Raji (cell line): ENCODE results near the gene BCL2L2.

Experiments
- POLR2A ChIP-seq: IDR thresholded peaks from 2 replicates; pipeline ENCODE4 v1.6.1; 2011; ENCODE audit warnings: low read depth, low read length, control low read depth; ENCODE audit not compliant: insufficient read depth

The BCL2L2 gene

DNA sequence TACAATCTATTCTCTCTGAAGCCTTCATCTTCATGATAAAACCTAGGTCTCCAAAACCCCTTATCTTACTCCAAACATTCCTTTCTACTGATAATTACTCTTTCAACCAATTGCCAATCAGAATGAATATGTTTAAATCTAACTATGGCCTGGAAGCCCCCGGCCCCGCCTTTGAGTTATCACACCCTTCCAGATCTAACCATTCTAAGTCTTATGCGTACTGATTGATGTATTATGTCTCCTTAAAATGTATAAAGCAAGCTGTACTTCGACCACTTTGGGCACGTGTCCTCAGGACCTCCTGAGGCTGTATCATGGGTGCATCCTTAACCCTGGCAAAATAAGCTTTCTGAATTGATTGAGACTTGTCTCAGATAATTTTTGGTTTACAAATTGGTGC lies 29.0 kb downstream of the BCL2L2 start:
- no peak for TF ChIP-seq POLR2A

DNA sequence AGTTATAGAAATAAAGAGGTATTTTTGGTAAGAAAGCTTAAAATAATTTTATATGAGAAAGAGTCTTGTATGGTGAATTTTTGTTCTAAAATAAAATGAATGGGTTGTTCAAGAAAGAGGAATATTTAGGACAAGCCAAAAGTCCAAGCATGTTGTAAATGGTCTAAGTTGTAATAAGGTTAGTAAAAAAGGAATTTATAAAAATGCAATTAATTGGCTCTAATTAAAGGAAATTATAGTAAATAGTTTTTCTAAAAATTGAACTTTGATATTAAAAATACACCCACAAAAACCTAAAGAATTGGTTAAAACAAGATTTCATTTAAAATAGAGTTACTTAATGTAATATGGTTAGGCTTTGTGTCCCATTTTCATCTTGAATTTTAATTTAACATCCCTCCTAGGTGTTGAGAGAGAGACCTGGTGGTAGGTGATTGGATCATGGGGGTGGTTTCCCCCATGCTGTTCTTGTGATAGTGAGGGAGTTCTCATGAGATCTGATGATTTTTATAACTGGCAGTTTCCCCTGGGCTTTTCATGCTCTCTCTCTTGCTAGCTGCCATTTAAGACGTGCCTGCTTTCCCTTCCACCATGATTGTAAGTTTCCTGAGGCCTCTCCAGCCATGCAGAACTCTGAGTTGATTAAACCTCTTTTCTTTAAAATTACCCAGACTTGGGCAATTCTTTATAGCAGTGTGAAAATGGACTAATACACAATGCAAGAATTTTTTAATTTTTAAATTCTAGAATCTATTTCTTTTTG lies 33.1 kb downstream of the BCL2L2 start:
- TF ChIP-seq POLR2A, result no peak

DNA sequence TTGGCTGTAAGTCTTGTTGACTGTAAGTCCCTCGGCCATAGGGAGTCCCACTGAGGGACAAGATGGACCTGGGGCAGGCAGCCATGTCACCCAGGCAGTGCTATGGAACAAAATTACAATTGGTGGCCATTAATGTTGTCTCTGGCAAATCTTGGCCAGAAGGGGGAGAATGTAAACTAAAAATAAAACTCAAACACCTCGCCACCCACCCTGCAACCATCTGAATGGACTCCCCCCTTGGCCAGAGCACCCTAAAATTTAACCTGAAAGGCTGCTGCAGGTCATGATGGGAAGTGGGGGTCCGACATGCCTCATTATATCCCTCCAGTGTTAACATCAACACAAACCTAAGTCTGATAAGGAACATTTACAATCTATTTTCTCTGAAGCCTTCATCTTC lies 37.8 kb downstream of the BCL2L2 start:
- no peak for TF ChIP-seq POLR2A

DNA sequence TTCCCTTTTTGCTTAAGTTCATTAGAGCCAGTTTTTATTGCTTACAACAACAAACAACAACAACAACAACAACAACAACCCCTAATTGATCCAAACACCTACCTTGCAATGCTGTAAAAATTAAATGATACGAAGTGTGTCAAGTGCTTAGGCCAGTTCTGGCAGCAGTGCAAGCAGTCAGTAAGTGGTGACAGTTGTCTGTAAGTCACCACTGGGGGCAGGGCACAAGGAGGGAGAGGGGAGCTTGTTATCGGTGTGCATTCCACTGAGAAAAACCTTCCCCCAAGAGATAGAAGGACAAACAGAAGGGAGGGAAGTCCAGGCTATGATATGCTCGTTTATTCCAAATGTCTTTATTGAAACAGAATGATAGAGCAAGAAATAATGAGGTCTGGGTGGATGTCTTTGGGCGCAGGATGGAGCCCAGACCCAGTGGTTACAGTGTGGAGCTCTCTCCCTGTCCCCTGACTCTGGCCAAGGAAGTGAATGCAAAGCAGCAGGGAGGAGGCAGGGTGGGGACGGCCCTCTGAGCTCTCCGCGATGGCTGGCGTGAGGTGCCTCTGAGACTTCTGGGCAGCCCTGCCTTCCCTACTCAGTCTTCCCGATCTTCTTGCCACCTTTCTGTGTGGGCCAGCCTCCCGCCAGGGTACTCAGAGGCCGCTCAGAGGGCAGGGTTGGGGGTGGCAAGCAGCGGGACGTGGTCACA lies 39.5 kb downstream of the BCL2L2 start:
- TF ChIP-seq POLR2A, result no peak

DNA sequence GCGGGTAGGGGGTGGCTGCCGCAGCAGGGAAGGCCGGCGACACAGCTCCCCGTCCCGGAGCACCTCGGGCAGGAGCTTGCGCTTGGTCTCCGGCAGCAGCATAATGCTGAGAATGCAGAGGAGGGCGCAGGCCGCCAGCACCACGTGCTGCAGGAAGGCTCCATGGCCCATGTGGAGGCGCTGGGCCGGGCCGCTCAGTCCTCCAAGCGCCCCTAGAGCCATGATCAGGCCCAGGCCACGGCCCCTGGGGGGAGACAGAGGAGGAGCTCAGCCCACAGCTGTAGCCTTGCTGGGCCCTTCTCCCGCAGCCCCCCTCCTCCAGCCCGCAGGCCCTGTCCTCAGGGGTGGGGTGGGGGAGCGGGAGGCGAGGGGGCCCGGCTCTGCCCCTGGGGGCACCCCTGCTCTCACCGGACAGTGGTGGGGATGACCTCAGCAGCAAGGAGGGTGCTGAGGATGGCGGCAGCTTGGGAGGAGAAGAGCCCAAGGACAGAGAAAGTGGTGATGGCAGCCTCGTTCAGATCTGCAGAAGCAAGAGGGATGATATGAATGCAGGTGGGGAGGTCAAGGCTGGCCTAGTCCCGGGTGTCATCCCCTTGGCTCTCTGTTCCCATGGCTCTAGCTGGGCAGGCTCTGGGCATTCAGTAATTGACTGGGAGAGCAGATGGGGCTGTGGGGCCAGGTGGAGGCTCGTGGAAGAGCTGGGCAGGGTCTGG lies 40.2 kb downstream of the BCL2L2 start:
- no peak for TF ChIP-seq POLR2A

DNA sequence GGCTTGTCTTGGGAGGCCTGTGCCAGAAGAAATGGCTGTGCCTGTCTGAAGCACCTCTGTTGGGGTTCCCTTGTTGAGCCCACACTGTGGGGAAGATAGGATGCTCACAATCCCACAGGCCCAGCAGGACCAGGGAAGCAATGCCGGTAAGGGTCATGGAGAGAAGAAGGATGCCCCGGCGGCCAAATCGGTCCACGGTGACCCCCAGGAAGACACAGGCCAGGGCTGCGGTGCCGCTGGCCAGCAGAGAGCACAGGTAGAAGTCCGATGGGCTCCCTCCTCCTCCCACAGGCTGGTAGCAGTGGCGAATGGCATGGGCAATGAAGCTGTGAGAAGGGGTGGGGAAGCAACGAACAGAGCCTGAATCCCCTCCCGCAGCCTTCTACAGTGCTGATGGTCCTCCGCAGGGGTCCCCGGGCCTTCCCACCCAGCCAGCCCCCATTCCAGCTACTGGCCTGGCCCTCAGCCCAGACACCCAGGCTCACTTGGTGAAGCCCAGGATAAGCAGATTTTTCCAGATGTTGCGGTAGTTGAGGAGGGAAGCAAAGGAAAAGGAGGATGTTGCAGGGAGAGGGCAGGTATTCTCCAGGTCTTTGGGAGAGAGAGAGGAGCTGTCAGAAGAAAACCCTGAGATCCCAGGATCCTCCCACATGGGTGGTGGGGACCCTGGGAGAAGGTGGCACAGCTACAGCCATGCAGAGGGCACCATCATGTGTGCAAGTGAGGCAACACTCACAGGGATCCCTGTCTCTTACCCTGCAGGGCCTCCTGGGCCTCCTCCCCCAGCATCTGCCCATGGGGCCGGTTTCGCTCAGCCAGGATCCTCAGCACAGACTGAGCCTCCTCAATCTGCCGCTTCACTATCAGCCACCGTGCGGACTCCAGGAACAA lies 41.0 kb downstream of the BCL2L2 start:
- no peak for TF ChIP-seq POLR2A

DNA sequence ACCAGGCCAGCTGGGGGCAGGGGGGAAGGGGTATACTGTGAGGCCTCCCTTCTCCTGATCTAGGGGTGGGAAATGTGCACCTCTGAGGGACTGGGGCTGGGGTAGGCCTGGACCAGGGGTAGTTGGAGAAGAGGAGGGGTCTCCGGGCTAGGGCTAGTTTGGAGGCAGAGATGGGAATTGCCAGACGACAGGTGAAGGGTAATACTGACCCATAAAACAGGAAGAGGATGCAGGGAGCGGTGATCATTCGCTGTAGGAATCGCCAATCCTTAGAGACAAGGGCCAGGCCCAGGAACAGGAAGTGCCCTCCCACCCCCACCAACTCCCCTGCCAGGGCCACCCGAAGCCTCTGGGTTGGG lies 41.6 kb downstream of the BCL2L2 start:
- TF ChIP-seq POLR2A, result no peak

DNA sequence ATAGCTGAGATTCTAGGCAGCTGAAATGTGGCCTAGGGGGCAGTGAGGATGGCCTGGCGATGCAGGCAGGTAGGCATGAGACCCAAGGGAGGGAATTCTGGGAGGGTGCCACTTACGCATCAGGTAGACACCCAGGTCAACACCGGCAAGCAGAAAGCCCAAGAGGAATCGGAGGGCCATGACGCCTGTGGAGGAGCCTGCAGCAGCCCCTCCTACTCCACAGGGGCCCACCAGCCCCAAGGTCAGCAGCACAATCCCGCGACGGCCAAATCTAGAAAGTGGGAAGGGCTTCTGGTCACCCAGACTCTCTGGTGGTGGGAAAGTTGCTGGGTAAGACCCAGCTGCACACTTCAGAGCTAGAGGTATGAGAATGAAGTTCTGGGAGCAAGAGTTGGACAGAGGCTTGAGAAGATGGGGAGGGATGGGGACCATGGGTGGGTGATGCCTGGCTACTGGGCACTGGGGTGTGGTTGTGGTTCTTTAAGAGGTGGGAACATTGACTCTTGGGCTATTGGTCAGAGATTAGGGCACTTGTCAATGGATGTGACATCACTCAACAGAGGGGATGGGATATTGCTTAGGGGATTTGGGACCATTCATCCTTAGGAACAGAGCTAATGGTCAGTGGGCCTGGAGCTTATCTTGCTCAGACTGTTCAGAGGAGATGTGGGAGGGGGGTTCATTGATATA lies 42.7 kb downstream of the BCL2L2 start:
- TF ChIP-seq POLR2A, result no peak

DNA sequence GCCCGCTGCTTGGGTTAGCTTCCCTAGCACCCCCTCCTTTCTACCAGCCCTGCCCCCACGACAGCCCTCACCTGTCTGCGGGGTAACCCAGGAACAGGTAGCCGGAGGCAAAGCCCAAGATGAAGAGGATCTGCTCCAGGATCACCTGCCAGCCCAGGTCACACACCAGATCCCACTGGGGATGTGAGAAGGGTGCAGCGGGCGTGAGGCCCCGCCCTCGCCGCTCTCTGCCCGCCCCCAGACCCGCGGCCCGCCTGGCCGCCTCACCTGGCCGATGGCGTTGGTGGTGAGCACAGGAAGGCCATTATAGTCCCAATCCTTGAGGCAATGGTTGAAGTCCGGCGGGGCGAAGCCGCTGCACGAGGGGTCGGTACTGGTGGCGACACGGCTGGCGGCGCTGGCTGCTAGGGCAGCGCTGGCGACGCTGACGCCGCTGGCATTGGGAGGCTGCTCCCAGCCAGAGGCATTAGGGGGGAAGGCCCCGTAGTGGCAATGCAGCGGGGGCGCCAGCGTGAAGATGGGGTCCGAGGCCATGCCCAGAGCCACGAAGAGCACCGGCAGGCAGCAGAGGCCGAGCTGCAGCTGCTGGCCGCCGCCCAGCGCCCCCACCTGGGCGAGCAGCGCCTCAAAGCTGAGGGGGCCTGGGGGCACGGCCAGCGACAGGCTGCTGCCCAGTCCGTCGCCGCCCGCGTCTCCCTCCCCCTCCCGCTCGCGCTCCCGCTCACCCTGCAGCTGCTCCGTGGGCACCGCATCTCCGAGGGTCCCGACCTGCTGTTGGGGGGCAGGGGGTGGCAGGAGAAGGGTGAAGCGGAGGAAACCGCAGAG lies 45.3 kb downstream of the BCL2L2 start:
- TF ChIP-seq POLR2A, result no peak

DNA sequence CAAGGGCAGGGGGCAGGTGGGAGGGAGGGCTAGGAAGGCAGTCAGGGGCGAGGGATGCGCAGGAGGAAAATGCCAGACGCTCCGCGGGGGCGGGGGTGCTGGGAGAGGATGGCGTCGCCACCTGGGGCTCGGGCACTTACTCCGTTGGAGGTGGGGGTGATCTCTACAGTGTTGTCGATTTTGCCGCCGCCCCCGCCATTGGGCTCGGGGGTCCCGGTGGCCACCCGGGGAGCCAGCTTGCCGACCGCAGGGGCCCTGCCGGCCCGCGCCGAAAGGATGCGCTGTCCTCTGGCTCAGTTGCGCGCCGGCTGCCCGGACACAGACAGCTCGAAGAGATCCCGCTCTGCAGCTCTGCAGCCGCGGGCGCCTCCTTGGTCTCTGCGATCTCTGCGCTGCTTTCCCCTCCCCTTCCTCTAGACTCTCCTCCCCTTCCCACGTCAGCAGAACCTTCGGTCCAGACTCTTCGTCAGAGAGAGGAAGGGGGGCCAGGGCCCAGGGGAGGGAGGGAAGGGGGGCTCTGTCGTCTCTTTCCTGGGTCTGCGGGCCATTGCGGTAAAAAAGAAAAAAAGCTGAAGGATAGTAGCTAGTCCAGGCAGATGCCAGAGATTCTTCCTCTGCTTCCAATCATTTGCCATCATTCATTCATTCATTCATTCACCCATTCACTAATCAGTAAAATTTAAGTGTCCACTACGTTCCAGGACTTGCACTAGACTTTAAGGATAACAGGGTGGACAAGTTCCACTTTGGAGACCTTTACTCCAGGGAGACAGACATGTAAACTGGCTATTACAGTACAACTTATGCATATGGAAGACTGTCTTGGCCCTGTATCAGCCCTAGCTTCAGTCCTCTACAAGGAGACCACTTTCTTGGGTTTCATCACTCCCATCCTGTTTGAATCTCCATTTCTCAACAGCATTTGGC lies 46.1 kb downstream of the BCL2L2 start, which contains the start of gene SLC22A17:
Gene SLC22A17, minus strand, starts transcription at position 382 of the 927 bp plus-strand sequence.
- TF ChIP-seq POLR2A, result no peak

DNA sequence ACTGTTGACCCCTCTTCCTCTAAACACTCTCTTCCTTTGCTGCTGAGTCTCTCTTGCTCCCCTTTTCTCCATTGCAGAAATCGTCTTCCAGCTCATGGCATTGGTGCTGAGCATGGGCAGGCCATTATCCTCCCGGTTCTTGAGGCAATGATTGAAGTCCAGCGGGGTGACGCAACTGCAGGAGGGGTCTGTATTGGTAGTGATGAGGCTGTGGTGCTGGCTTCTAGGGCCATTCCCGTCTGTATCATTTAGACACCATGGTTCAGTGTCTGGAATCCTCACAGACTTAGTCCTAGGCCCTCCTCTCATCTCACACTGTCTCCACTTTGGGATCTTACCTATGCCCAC lies 46.8 kb downstream of the BCL2L2 start:
- no peak for TF ChIP-seq POLR2A

DNA sequence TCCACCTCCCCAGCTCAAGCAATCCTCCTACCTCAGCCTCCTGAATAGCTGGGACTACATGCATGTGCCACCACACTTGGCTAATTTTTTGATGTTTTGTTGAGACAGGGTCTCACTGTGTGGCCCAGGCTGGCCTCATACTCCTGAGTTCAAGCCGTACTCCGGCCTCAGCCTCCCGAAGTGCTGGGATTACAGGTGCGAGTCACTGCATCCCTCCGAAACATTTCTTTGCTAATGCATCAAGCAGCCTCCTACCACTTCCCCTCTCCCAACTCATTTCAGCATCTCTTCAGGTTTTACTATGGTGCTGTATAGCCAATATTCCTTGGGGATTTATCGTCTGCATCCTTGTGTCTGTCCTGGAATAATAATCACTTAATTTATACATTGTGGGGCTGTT lies 48.4 kb downstream of the BCL2L2 start:
- TF ChIP-seq POLR2A, result no peak
